ENCODE data around the gene SRCAP. TPM values are rescaled to one million over a fixed set of nuclear protein-coding genes. Genes with fewer than 3 reads are reported as not detected.

Gene SRCAP
- total RNA-seq, 1 experiment from 2014 or later, result 116 TPM

DNA sequence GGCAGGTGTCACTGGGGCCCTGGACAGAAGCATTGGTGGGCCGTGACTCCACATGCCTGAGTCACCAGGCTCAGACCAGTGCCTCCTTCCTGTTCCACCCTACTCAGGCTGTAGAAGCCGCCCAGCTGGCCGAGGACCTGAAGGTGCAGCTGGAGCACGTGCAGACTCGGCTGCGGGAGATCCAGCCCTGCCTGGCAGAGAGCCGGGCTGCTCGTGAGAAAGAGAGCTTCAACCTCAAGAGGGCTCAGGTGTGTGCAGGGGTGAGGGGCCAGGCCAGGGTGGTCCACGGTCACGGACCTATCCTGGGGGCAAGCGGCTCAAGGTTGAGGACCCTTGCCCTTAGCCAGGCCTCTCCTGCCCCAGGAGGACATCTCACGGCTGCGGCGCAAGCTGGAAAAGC, 72.8 kb downstream of the SRCAP start:
- H3K27me3 ChIP-seq (ENCODE audit: insufficient read depth, low read depth), result no peaks in the 10 kb centered on the region
- peaks cover 37% of the 10 kb centered on the region; the same call in 1 of the 2 replicates for H3F3A ChIP-seq (ENCODE audit: insufficient read depth, low read depth)
- BruUV-seq (replicated peaks), result no TSS peak
- H3K4me2 ChIP-seq, result no peak overlapping the region
- no peak overlapping the region for H3K27ac ChIP-seq
- peaks cover 5% of the 10 kb centered on the region; the same call in 1 of the 2 replicates for H3K4me1 ChIP-seq (replicated peaks; ENCODE audit: insufficient read depth)
- ChIA-PET CTCF (no interaction called here), POLR2A (ENCODE audit: unreplicated experiment) (no interaction called here)
- no peak overlapping the region for H2AFZ ChIP-seq
- 0 out of 2 replicates have a peak, but pooled peaks cover 3% of the 10 kb centered on the region for H4K20me1 ChIP-seq (ENCODE audit: insufficient read depth)
- peak in 1 of 2 experiments; percentile 36 for DNase-seq
- peaks cover 3% of the 10 kb centered on the region for H3K79me2 ChIP-seq (ENCODE audit: low read depth)
- no peaks in the 10 kb centered on the region for H3K9me3 ChIP-seq (ENCODE audit: insufficient read depth, low read depth)
- no peaks in the 10 kb centered on the region for H3K9me2 ChIP-seq (ENCODE audit: insufficient read depth)
- peaks cover 34% of the 10 kb centered on the region for H3K36me3 ChIP-seq (ENCODE audit: low read depth)
- no peak overlapping the region for H3K4me3 ChIP-seq
- intact Hi-C loops (cut with micrococcal nuclease; ENCODE audit: unreplicated experiment), result no loop called here
- no peak for TF ChIP-seq EZH2 (IDR thresholded peaks at IDR 0.05; ENCODE audit: low read depth)
- TF ChIP-seq, protein P1, sequence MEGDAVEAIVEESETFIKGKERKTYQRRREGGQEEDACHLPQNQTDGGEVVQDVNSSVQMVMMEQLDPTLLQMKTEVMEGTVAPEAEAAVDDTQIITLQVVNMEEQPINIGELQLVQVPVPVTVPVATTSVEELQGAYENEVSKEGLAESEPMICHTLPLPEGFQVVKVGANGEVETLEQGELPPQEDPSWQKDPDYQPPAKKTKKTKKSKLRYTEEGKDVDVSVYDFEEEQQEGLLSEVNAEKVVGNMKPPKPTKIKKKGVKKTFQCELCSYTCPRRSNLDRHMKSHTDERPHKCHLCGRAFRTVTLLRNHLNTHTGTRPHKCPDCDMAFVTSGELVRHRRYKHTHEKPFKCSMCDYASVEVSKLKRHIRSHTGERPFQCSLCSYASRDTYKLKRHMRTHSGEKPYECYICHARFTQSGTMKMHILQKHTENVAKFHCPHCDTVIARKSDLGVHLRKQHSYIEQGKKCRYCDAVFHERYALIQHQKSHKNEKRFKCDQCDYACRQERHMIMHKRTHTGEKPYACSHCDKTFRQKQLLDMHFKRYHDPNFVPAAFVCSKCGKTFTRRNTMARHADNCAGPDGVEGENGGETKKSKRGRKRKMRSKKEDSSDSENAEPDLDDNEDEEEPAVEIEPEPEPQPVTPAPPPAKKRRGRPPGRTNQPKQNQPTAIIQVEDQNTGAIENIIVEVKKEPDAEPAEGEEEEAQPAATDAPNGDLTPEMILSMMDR (conservative IDR thresholded peaks at IDR 0.05), result no peak

DNA sequence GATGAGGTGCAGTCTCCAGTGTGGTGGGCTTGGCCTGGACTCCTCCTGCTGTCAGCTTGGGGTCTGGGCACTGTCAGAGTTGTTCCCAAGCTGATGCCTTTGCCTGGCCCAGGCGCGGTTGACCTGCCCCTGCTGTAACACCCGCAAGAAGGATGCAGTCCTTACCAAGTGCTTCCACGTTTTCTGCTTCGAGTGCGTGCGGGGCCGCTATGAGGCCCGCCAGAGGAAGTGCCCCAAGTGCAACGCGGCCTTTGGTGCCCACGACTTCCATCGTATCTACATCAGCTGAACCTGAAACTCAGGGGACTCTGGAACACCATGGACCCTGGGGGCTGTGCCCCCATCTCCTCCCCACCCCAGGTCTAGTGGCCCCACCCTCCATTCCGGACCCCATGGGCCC, 74.9 kb downstream of the SRCAP start:
- no peaks in the 10 kb centered on the region for H3K9me3 ChIP-seq (ENCODE audit: insufficient read depth, low read depth)
- H3K9me2 ChIP-seq (ENCODE audit: insufficient read depth), result no peaks in the 10 kb centered on the region
- peaks cover 22% of the 10 kb centered on the region for H3K36me3 ChIP-seq (ENCODE audit: low read depth)
- H3K79me2 ChIP-seq (ENCODE audit: low read depth), result peaks cover 3% of the 10 kb centered on the region
- H3K4me1 ChIP-seq (replicated peaks; ENCODE audit: insufficient read depth), result peaks cover 8% of the 10 kb centered on the region; the same call in 1 of the 2 replicates
- no peak overlapping the region for H3K4me3 ChIP-seq
- peaks cover 44% of the 10 kb centered on the region; the same call in 1 of the 2 replicates for H3F3A ChIP-seq (ENCODE audit: insufficient read depth, low read depth)
- no TSS peak for BruUV-seq (replicated peaks)
- H2AFZ ChIP-seq, result no peak overlapping the region
- no peak overlapping the region for H3K4me2 ChIP-seq
- no peak overlapping the region for H3K27ac ChIP-seq
- H4K20me1 ChIP-seq (ENCODE audit: insufficient read depth), result 0 out of 2 replicates have a peak, but pooled peaks cover 3% of the 10 kb centered on the region
- intact Hi-C loops (cut with micrococcal nuclease; ENCODE audit: unreplicated experiment), result no loop called here
- CTCF ChIA-PET, result no interaction called here
- TF ChIP-seq EZH2 (IDR thresholded peaks at IDR 0.05; ENCODE audit: low read depth), result no peak
- TF ChIP-seq, protein P1 (conservative IDR thresholded peaks at IDR 0.05), result no peak
- POLR2A ChIA-PET (ENCODE audit: unreplicated experiment), result interaction anchor here (0.6 kb wide), 1 partner anchor 33 kb away, joined by 3 read pairs; a partner anchor contains a TSS
- no peak for DNase-seq
- no peaks in the 10 kb centered on the region for H3K27me3 ChIP-seq (ENCODE audit: insufficient read depth, low read depth)

DNA sequence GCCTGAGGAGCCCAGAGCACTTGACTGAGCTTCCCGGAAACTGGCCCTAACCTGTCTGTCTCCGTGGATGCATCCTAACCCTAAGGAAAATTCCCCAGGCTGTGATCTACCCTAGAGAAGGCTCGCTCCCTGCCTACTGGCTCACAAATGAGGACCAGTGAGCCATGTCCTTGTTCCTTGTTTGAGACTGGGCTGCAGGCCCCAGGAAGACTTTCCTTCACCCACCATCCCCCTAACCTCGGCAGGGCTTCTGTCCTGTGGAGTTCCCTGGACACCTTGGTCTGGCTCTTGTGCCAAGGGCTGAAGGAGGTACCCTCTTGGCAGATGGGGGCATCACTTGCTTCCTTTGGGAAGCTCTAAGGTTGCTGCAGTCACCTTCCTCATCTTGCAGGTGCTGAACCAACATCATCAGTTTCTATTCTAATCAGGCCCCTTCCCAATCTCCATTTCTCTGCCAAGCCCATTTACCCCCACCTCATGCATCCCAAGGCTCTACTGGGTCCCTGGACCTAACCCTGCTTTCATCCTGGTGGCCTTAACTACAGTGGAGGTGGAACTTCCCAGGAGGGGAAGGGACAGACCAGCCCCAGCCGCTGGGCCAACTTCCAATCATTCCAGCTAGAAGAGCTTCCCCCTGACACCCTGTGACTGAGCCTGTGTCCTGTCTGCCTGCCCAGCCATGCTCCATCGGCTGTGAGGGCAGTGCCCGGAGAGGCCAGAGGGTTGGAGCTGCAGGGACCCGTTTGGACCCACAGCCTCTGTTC, 75.6 kb downstream of the SRCAP start:
- no peaks in the 10 kb centered on the region for H3K9me2 ChIP-seq (ENCODE audit: insufficient read depth)
- peaks cover 16% of the 10 kb centered on the region for H3K36me3 ChIP-seq (ENCODE audit: low read depth)
- H4K20me1 ChIP-seq (ENCODE audit: insufficient read depth), result 0 out of 2 replicates have a peak, but pooled peaks cover 3% of the 10 kb centered on the region
- ChIA-PET CTCF (interaction anchor here (0.9 kb wide), 1 partner anchor 167 kb away, joined by 4 read pairs; no protein-coding TSS in a partner anchor), POLR2A (ENCODE audit: unreplicated experiment) (interaction anchor here (0.6 to 1.5 kb wide), 4 partner anchors 26 to 43 kb away, joined by 3 to 6 read pairs (median 4); partner anchors contain the start of gene PHKG2)
- H3K4me1 ChIP-seq (replicated peaks; ENCODE audit: insufficient read depth), result peaks cover 8% of the 10 kb centered on the region; the same call in 1 of the 2 replicates
- H3K79me2 ChIP-seq (ENCODE audit: low read depth), result peaks cover 3% of the 10 kb centered on the region
- H3K4me3 ChIP-seq, result peak overlapping the region; percentile 84; the same call in 1 of the 2 replicates
- H2AFZ ChIP-seq, result no peak overlapping the region
- H3K27ac ChIP-seq, result no peak overlapping the region
- intact Hi-C loops (cut with micrococcal nuclease; ENCODE audit: unreplicated experiment), result loop anchor here (5.0 kb wide), 2 partner anchors 32 to 38 kb away; a partner anchor contains a TSS
- H3K27me3 ChIP-seq (ENCODE audit: insufficient read depth, low read depth), result no peaks in the 10 kb centered on the region
- no peak for TF ChIP-seq EZH2 (IDR thresholded peaks at IDR 0.05; ENCODE audit: low read depth)
- TF ChIP-seq, protein P1 (conservative IDR thresholded peaks at IDR 0.05), result no peak
- H3F3A ChIP-seq (ENCODE audit: insufficient read depth, low read depth), result peaks cover 44% of the 10 kb centered on the region; the same call in 1 of the 2 replicates
- H3K4me2 ChIP-seq, result peak overlapping the region; percentile 93
- H3K9me3 ChIP-seq (ENCODE audit: insufficient read depth, low read depth), result no peaks in the 10 kb centered on the region
- no TSS peak for BruUV-seq (replicated peaks)
- no peak for DNase-seq

Measured in PC-9 (cell line).